HepG2 (cell line): ENCODE results near the gene ARPIN. TPM values are rescaled to one million over a fixed set of nuclear protein-coding genes. Genes with fewer than 3 reads are reported as not detected.
A peak's percentile ranks its signal among the peaks of the same experiment; 100 is the strongest.

Source experiments
- ARID4A ChIP-seq: sonication (generic); formaldehyde crosslinking; IDR thresholded peaks from 2 replicates; pipeline ENCODE4 v1.5.0; 2020; ENCODE audit warnings: mild to moderate bottlenecking, missing genetic modification reagents, borderline replicate concordance
- CBFB ChIP-seq: sonication (generic); formaldehyde crosslinking; IDR thresholded peaks from 2 replicates; pipeline ENCODE4 v1.4.0; 2020; ENCODE audit warnings: missing genetic modification reagents
- HMG20A ChIP-seq: IDR thresholded peaks from 2 replicates; pipeline ENCODE4 v1.6.1; 2016; ENCODE audit warnings: borderline replicate concordance
- ISL2 ChIP-seq: sonication (generic); formaldehyde crosslinking; IDR thresholded peaks from 2 replicates; pipeline ENCODE4 v1.5.0; 2020; ENCODE audit warnings: missing genetic modification reagents
- NR3C1 ChIP-seq: sonication (generic); formaldehyde crosslinking; IDR thresholded peaks from 2 replicates; pipeline ENCODE4 v1.4.0; 2020; ENCODE audit warnings: missing genetic modification reagents
- PHF8 ChIP-seq: sonication (generic); formaldehyde crosslinking; IDR thresholded peaks from 2 replicates; pipeline ENCODE4 v1.5.0; 2020; ENCODE audit warnings: missing genetic modification reagents
- PRDM10 ChIP-seq: sonication (generic); formaldehyde crosslinking; IDR thresholded peaks from 2 replicates; pipeline ENCODE4 v1.4.0; 2020; ENCODE audit warnings: low read depth, missing genetic modification reagents
- SMAD1 ChIP-seq: sonication (generic); formaldehyde crosslinking; IDR thresholded peaks from 2 replicates; pipeline ENCODE4 v1.4.0; 2020; ENCODE audit warnings: missing genetic modification reagents, low read depth, mild to moderate bottlenecking, borderline replicate concordance
- SOX13 ChIP-seq, 3 experiments: fragments of 450-650 bp in 1 of 3; sonication (generic) in 1 of 3; formaldehyde crosslinking in 1 of 3; IDR thresholded peaks in 2 of 3; conservative IDR thresholded peaks in 1 of 3; 2 replicates each; pipeline versions ENCODE4 v1.5.0 to v1.6.1; 2016 to 2020; ENCODE audit warnings: antibody characterized with exemption in 1 of 3, mild to moderate bottlenecking in 1 of 3, missing compliant biosample characterization in 1 of 3, missing genetic modification reagents in 1 of 3, moderate library complexity in 1 of 3
- YEATS2 ChIP-seq: sonication (generic); formaldehyde crosslinking; IDR thresholded peaks from 2 replicates; pipeline ENCODE4 v1.4.0; 2020; ENCODE audit warnings: missing genetic modification reagents, borderline replicate concordance
- ZBTB21 ChIP-seq: sonication (generic); formaldehyde crosslinking; IDR thresholded peaks from 2 replicates; pipeline ENCODE4 v1.4.0; 2020; ENCODE audit warnings: missing genetic modification reagents
- ZNF292 ChIP-seq: sonication (generic); formaldehyde crosslinking; IDR thresholded peaks from 2 replicates; pipeline ENCODE4 v1.8.1; 2022; ENCODE audit warnings: mild to moderate bottlenecking, low read depth, missing genetic modification reagents, borderline replicate concordance
- ZNF367 ChIP-seq: sonication (generic); formaldehyde crosslinking; IDR thresholded peaks from 2 replicates; pipeline ENCODE4 v1.4.0; 2020; ENCODE audit warnings: missing genetic modification reagents, borderline replicate concordance
- ZNF629 ChIP-seq: sonication (generic); formaldehyde crosslinking; conservative IDR thresholded peaks from 2 replicates; pipeline ENCODE4 v1.5.0; 2020; ENCODE audit warnings: missing genetic modification reagents
- ZNF691 ChIP-seq: sonication (generic); formaldehyde crosslinking; IDR thresholded peaks from 2 replicates; pipeline ENCODE4 v1.4.0; 2020; ENCODE audit warnings: missing genetic modification reagents, low read depth, mild to moderate bottlenecking, borderline replicate concordance
- polyA plus RNA-seq, 8 experiments: library from polyadenylated mRNA; depleted of rRNA in 3 of 8; stranded (reverse) in 7 of 8; unstranded in 1 of 8; fragments of >200 nt; fragmentation: Illumina TruSeq in 4 of 8; extraction: Trizol in 4 of 8; gene quantifications; 2 replicates each; pipeline versions ENCODE4 v1.2.1 to v1.2.3, GENCODE V29; 2011 to 2016; ENCODE audit warnings: low read depth in 4 of 8, missing spikeins in 1 of 8, mixed read lengths in 1 of 8; ENCODE audit not compliant: insufficient read depth in 1 of 8
- total RNA-seq, 5 experiments: library from RNA; depleted of rRNA; stranded (reverse); fragments of >200 nt; fragmentation: Illumina TruSeq; extraction: Trizol; gene quantifications; 2 replicates each; pipeline ENCODE4 v1.2.3, GENCODE V29; 2016; ENCODE audit warnings: low read depth in 1 of 5

The ARPIN gene
- total and polyA plus RNA-seq, 2 of the 13 experiments (the other 11 are each of a cell fraction or from before 2014, with no cell fraction given), result 2.8 to 5.0 TPM

GRCh38 chr15:89893696-89894447 is 18.9 kb downstream of the ARPIN start, which contains the start of gene AP3S2 (continued):
- peak; percentile 98 for TF ChIP-seq ARID4A (CRISPR knock-in tag)
- no peak; the same call in 1 of the 2 replicates for TF ChIP-seq ZNF367 (CRISPR knock-in tag)
- TF ChIP-seq CBFB (CRISPR knock-in tag), result peak; percentile 92
- TF ChIP-seq PRDM10, result peak; percentile 83
- no peak; the same call in 1 of the 2 replicates for TF ChIP-seq SOX13 (IDR thresholded peaks at IDR 0.05)
- TF ChIP-seq SOX13 (CRISPR knock-in tag; conservative IDR thresholded peaks at IDR 0.05 in 1 of 2, IDR thresholded peaks at IDR 0.05 in 1 of 2), result peak in 1 of 2 experiments; percentile 74; a peak in 2 of 4 replicates
- peak; percentile 68; the same call in 1 of the 2 replicates for TF ChIP-seq ZBTB21 (CRISPR knock-in tag)
- peak; percentile 98 for TF ChIP-seq YEATS2
- TF ChIP-seq ZNF629 (CRISPR knock-in tag), result peak; percentile 24; the same call in 1 of the 2 replicates
- TF ChIP-seq ISL2 (CRISPR knock-in tag), result peak; percentile 84
- TF ChIP-seq ZNF691 (CRISPR knock-in tag), result peak; percentile 98
- TF ChIP-seq PHF8, result peak; percentile 83
- peak; percentile 58; the same call in 1 of the 2 replicates for TF ChIP-seq HMG20A
- peak; percentile 96; the same call in 1 of the 2 replicates for TF ChIP-seq SMAD1 (CRISPR knock-in tag)
- no peak for TF ChIP-seq NR3C1 (CRISPR knock-in tag)
- peak; percentile 88; the same call in 1 of the 2 replicates for TF ChIP-seq ZNF292 (CRISPR knock-in tag)
